Thoracic aorta (tissue), 2 donors: ENCODE results near the gene PDLIM7. TPM values are rescaled to one million over a fixed set of nuclear protein-coding genes. Genes with fewer than 3 reads are reported as not detected.

ENCODE experiments used
- ATAC-seq: fragments of 150-250 bp; one replicate; pipeline ENCODE4 v1.8.0; 2017; ENCODE audit warnings: low read depth; ENCODE audit not compliant: insufficient number of reproducible peaks, low FRiP score
- DNase-seq: peaks from one replicate; pipeline ENCODE4 v3.0.0-alpha.2; 2020; ENCODE audit warnings: low spot score
- H3K27ac ChIP-seq, 2 donors: fragments of 200-600 bp; sonication (generic); 1 replicate in 1 of 2; 2 replicates in 1 of 2; pipeline ENCODE4 v1.5.1; 2016; ENCODE audit warnings: mild to moderate bottlenecking in 2 of 2, moderate library complexity in 2 of 2
- H3K27me3 ChIP-seq: fragments of 200-600 bp; sonication (generic); replicated peaks from 2 replicates; pipeline ENCODE4 v1.6.0; 2016; ENCODE audit warnings: mild to moderate bottlenecking; ENCODE audit not compliant: insufficient read depth
- H3K36me3 ChIP-seq: fragments of 200-600 bp; sonication (generic); one replicate; pipeline ENCODE4 v1.5.1; 2016
- H3K4me1 ChIP-seq, 2 donors: fragments of 200-600 bp; sonication (generic); 1 replicate in 1 of 2; 2 replicates in 1 of 2; pipeline versions ENCODE4 v1.5.1 to v1.6.0; 2016; ENCODE audit warnings: low read depth in 2 of 2, mild to moderate bottlenecking in 1 of 2; ENCODE audit not compliant: control insufficient read depth in 1 of 2
- H3K4me3 ChIP-seq: fragments of 200-600 bp; sonication (generic); 2 replicates; pipeline ENCODE4 v1.5.1; 2016; ENCODE audit warnings: mild to moderate bottlenecking
- H3K9me3 ChIP-seq: fragments of 200-600 bp; sonication (generic); 2 replicates; pipeline ENCODE4 v1.5.1; 2016
- CTCF ChIP-seq: fragments of 200-600 bp; sonication (generic); IDR thresholded peaks from one replicate; pipeline ENCODE4 v1.5.1; 2019; ENCODE audit warnings: antibody characterized with exemption
- total RNA-seq, 2 donors: library from RNA; depleted of rRNA; stranded (reverse); fragments of >200 nt; gene quantifications; one replicate each; pipeline versions ENCODE4 v1.1.0 to v1.2.3, GENCODE V29; 2016

The PDLIM7 gene
- total RNA-seq, 2 donors from 2014 or later, result 626 to 891 TPM

GRCh38 chr5:177516601-177517568 lies 19.5 kb upstream of the PDLIM7 start, which contains the start of gene DDX41:
TSS of gene DDX41 (minus strand) at chr5:177516961. CDS start at chr5:177516945, 16 bp downstream.
- peak within 1 kb of the TSS; percentile 88 for H3K4me3 ChIP-seq
- peaks cover 56% of the 10 kb centered on the region for H3K36me3 ChIP-seq
- ATAC-seq, result peak; percentile 86
- H3K27ac ChIP-seq, result peak within 1 kb of the TSS; percentile 64 to 78
- H3K9me3 ChIP-seq, result no peaks in the 10 kb centered on the region
- H3K27me3 ChIP-seq, result no peaks in the 10 kb centered on the region
- peak; percentile 94 for DNase-seq
- no peak for TF ChIP-seq CTCF
- peaks cover 10 to 14% of the 10 kb centered on the region in 2 donors for H3K4me1 ChIP-seq

GRCh38 chr5:177515580-177515979 lies 18.2 kb upstream of the PDLIM7 start:
- Histone ChIP-seq H3K27ac (no peak overlapping the region), H3K9me3 (no peaks in the 10 kb centered on the region), H3K4me1 (peaks cover 10 to 14% of the 10 kb centered on the region in 2 donors), H3K27me3 (no peaks in the 10 kb centered on the region), H3K4me3 (peak overlapping the region; percentile 88), H3K36me3 (peaks cover 55% of the 10 kb centered on the region)
- no peak for TF ChIP-seq CTCF
- no peak for ATAC-seq
- DNase-seq, result no peak

GRCh38 chr5:177514541-177514940 lies 17.1 kb upstream of the PDLIM7 start:
- DNase-seq (no peak), ATAC-seq (no peak)
- Histone ChIP-seq H3K4me1 (peaks cover 10 to 14% of the 10 kb centered on the region in 2 donors), H3K27ac (no peak overlapping the region), H3K36me3 (peaks cover 45% of the 10 kb centered on the region), H3K27me3 (no peaks in the 10 kb centered on the region), H3K9me3 (no peaks in the 10 kb centered on the region), H3K4me3 (no peak overlapping the region)
- no peak for TF ChIP-seq CTCF

GRCh38 chr5:177513500-177513899 lies 16.1 kb upstream of the PDLIM7 start:
- Histone ChIP-seq H3K4me3 (no peak overlapping the region), H3K27me3 (no peaks in the 10 kb centered on the region), H3K36me3 (peaks cover 42% of the 10 kb centered on the region), H3K4me1 (peaks cover 10 to 14% of the 10 kb centered on the region in 2 donors), H3K9me3 (no peaks in the 10 kb centered on the region), H3K27ac (no peak overlapping the region)
- TF ChIP-seq CTCF, result no peak
- no peak for ATAC-seq
- DNase-seq, result no peak

- Histone ChIP-seq H3K36me3 (peaks cover 42% of the 10 kb centered on the region), H3K4me1 (peaks cover 10 to 14% of the 10 kb centered on the region in 2 donors), H3K9me3 (no peaks in the 10 kb centered on the region), H3K4me3 (no peak overlapping the region), H3K27me3 (no peaks in the 10 kb centered on the region), H3K27ac (no peak overlapping the region)
- TF ChIP-seq CTCF, result no peak
- DNase-seq (no peak), ATAC-seq (no peak)
Observed at GRCh38 chr5:177512736-177513380, 15.5 kb upstream of the PDLIM7 start.
